ENCODE data around the gene PLCB1. TPM values are rescaled to one million over a fixed set of nuclear protein-coding genes. Genes with fewer than 3 reads are reported as not detected.

The PLCB1 gene
- total and polyA plus RNA-seq, 2 donors (not counting 3 experiments of a cell fraction or from before 2014, with no cell fraction given), result 10.2 to 53.4 TPM

DNA sequence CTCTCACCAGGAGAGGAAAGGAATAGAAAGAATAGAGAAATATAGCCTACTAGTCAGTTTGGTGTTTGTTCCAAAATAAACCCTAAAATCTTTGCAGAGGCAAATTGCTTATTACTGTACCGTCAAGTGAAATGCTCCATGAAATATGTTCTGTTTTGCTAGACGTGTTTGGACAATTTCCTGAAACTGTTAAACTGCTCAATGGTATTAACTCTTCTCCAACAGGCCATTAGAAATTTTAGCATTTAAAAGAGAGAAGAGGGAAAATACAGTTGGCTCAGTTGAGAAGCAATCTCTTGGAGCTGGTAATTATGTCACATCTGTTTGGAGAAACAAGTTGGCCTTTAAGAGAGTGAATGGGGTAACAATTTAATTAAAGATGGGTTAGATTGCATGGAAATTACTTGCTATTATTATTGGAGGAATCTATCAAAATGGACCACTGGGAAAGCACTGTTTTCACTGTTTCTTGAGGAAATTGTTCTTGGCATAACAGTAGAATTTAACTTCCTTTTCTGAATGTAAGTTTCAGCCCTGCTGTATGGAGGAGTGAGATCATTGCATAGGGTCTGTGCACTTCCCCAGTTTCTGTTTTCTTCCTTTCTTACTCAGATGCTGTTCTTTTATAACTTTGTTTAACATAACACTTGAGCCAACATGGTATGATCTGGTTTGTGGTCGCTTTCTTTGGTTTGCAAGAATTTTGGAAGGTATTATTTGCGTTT, 373.6 kb downstream of the PLCB1 start:
- ChIA-PET POLR2A (no interaction called here), CTCF (no interaction called here)
- Histone ChIP-seq H3K9me1 (replicated peaks; ENCODE audit: control insufficient read depth, extremely low read depth, insufficient read depth, low read length) (no peaks in the 10 kb centered on the region), H3K4me3 (replicated peaks in 1 of 3; ENCODE audit: insufficient read depth in 1 of 3, low read depth in 1 of 3, low read length in 3 of 3) (no peak overlapping the region), H3K4me2 (ENCODE audit: insufficient read depth, low read length) (peak overlapping the region; percentile 28), H3K9me3 (replicated peaks; ENCODE audit: control insufficient read depth, insufficient read depth, low read length) (no peaks in the 10 kb centered on the region), H3K9ac (replicated peaks; ENCODE audit: extremely low read depth, insufficient read depth, low read length) (no peak overlapping the region), H3K4me1 (ENCODE audit: control insufficient read depth, extremely low read depth, insufficient read depth, low read length) (peaks cover 8% of the 10 kb centered on the region), H3K27me3 (ENCODE audit: control insufficient read depth in 2 of 2, insufficient read depth in 2 of 2, low read length in 2 of 2) (no peaks in the 10 kb centered on the region), H3K36me3 (ENCODE audit: control insufficient read depth in 2 of 2, extremely low read depth in 1 of 2, insufficient read depth in 2 of 2, low read length in 2 of 2) (no peaks in the 10 kb centered on the region), H3K79me2 (ENCODE audit: control insufficient read depth, insufficient read depth, low read length) (no peaks in the 10 kb centered on the region), H4K20me1 (replicated peaks; ENCODE audit: control insufficient read depth, extremely low read depth, insufficient read depth, low read length) (no peaks in the 10 kb centered on the region), H3K27ac (ENCODE audit: insufficient read depth, low read depth, low read length) (no peak overlapping the region), H2AFZ (ENCODE audit: low read depth, low read length) (no peak overlapping the region)
- TF ChIP-seq JUN (IDR thresholded peaks at IDR 0.05; ENCODE audit: borderline replicate concordance, insufficient read depth, insufficient read length, low read depth), result no peak
- TF ChIP-seq POLR2A (IDR thresholded peaks at IDR 0.05; ENCODE audit: low read depth, low read length), result no peak
- no peak for TF ChIP-seq EZH2 (IDR thresholded peaks at IDR 0.05; ENCODE audit: borderline replicate concordance, low read depth, low read length, severe bottlenecking)
- TF ChIP-seq MYC (IDR thresholded peaks at IDR 0.05; ENCODE audit: low read depth, low read length), result no peak
- TF ChIP-seq FOS (IDR thresholded peaks at IDR 0.05; ENCODE audit: borderline replicate concordance, insufficient read depth, low read length), result no peak
- no peak for TF ChIP-seq GATA2 (IDR thresholded peaks at IDR 0.05; ENCODE audit: insufficient read depth, insufficient read length, low read depth, low read length)
- TF ChIP-seq POLR2AphosphoS5 (IDR thresholded peaks at IDR 0.05; ENCODE audit: insufficient read depth, low read depth, low read length), result no peak
- TF ChIP-seq, protein P1, sequence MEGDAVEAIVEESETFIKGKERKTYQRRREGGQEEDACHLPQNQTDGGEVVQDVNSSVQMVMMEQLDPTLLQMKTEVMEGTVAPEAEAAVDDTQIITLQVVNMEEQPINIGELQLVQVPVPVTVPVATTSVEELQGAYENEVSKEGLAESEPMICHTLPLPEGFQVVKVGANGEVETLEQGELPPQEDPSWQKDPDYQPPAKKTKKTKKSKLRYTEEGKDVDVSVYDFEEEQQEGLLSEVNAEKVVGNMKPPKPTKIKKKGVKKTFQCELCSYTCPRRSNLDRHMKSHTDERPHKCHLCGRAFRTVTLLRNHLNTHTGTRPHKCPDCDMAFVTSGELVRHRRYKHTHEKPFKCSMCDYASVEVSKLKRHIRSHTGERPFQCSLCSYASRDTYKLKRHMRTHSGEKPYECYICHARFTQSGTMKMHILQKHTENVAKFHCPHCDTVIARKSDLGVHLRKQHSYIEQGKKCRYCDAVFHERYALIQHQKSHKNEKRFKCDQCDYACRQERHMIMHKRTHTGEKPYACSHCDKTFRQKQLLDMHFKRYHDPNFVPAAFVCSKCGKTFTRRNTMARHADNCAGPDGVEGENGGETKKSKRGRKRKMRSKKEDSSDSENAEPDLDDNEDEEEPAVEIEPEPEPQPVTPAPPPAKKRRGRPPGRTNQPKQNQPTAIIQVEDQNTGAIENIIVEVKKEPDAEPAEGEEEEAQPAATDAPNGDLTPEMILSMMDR (IDR thresholded peaks at IDR 0.05; ENCODE audit: extremely low read depth in 1 of 2, insufficient read depth in 1 of 2, low read depth in 1 of 2, low read length in 2 of 2), result no peak
- TF ChIP-seq, protein P2, sequence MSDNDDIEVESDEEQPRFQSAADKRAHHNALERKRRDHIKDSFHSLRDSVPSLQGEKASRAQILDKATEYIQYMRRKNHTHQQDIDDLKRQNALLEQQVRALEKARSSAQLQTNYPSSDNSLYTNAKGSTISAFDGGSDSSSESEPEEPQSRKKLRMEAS (IDR thresholded peaks at IDR 0.05; ENCODE audit: insufficient read depth, insufficient read length), result no peak
- dilution Hi-C loops (cut with MboI; ENCODE audit: extremely low pct_ligation_motif_present, low sequenced_read_pairs) (no loop called here), intact Hi-C loops (cut with micrococcal nuclease) (no loop called here)
- FAIRE-seq (no peak), DNase-seq (ENCODE audit: low read depth, low spot score) (peak; percentile 90)
- BruUV-seq (replicated peaks), result no TSS peak
